PFSK-1 (cell line): ENCODE results near the gene DOCK10.

Experiments
- FOXP2 ChIP-seq: optimal IDR thresholded peaks from 2 replicates; pipeline ENCODE3; 2011; ENCODE audit warnings: borderline replicate concordance, control low read depth, inconsistent platforms; ENCODE audit not compliant: insufficient read depth; ENCODE audit errors: extremely low read length, extremely low read depth
- POLR2AphosphoS5 ChIP-seq: IDR thresholded peaks from 2 replicates; pipeline ENCODE4 v1.6.1; 2012; ENCODE audit warnings: low read depth, mild to moderate bottlenecking, control low read depth, low read length, moderate library complexity
- REST ChIP-seq, 2 experiments: IDR thresholded peaks; 2 replicates each; pipeline versions ENCODE4 v1.6.1 to v1.8.0; 2011 to 2012; ENCODE audit warnings: low read depth in 2 of 2, low read length in 2 of 2, control low read depth in 1 of 2, inconsistent platforms in 1 of 2, mild to moderate bottlenecking in 1 of 2, moderate library complexity in 1 of 2; ENCODE audit not compliant: insufficient read depth in 1 of 2
- SIN3A ChIP-seq: IDR thresholded peaks from 2 replicates; pipeline ENCODE4 v1.6.1; 2012; ENCODE audit warnings: mild to moderate bottlenecking, low read length, moderate library complexity, borderline replicate concordance; ENCODE audit not compliant: insufficient read depth
- TAF1 ChIP-seq: IDR thresholded peaks from 2 replicates; pipeline ENCODE4 v1.6.1; 2012; ENCODE audit warnings: low read length, control low read depth, borderline replicate concordance; ENCODE audit not compliant: insufficient read depth

Gene DOCK10

GRCh38 chr2:224724331-224724730 is 317.9 kb downstream of the DOCK10 start:
- no peak for TF ChIP-seq TAF1
- no peak for TF ChIP-seq FOXP2
- no peak for TF ChIP-seq POLR2AphosphoS5
- no peak for TF ChIP-seq REST (IDR thresholded peaks at IDR 0.05; ENCODE audit: insufficient read depth in 1 of 2, low read depth in 2 of 2, low read length in 2 of 2)
- TF ChIP-seq SIN3A, result no peak

- TF ChIP-seq TAF1 (no peak), POLR2AphosphoS5 (no peak), FOXP2 (no peak)
Observed at GRCh38 chr2:224723586-224724217, 318.6 kb downstream of the DOCK10 start.

DNA sequence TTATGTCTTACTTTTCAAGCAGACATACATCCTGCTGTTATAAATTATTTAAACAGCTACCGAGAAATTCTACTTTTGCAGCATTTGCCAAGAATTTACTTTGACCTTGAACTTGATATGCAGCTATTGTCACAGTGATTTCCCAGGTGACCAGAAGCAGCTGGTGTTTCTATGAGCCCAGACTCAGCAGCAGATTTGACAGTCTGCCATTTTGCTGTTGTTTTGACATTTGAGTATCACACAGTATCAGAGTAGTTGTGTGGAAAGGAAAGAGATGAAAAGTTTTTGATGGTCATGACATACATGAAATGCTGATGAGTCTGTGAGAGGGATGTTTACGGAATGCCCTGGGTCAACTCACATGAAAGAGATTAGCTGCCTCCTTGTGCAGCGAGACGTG is 319.5 kb downstream of the DOCK10 start:
- TF ChIP-seq POLR2AphosphoS5 (no peak), REST (IDR thresholded peaks at IDR 0.05; ENCODE audit: insufficient read depth in 1 of 2, low read depth in 2 of 2, low read length in 2 of 2) (no peak), SIN3A (no peak), TAF1 (no peak), FOXP2 (no peak)

DNA sequence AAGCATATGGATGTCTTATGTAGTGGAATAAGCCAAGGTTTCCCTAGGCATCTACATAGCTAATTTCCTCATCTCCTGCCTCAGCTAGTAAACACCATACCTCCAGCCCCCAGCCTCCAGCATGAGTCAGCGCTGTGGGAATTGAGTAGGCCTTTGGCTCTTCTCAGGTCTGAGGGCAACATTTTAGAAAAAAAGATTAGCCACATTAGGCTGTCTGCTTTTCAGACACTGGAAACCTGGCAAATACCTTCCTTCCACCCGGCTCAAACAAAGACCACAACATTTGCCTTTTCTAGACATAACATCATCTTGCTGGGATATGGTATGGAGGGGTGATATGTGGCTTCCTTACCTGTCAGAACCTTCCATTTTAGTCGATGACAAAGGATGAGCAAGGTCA is 320.0 kb downstream of the DOCK10 start:
- TF ChIP-seq FOXP2 (no peak), TAF1 (no peak)

- no peak for TF ChIP-seq SIN3A
- no peak for TF ChIP-seq FOXP2
- TF ChIP-seq REST (IDR thresholded peaks at IDR 0.05; ENCODE audit: insufficient read depth in 1 of 2, low read depth in 2 of 2, low read length in 2 of 2), result no peak
- no peak for TF ChIP-seq TAF1
Observed at GRCh38 chr2:224716921-224717320, 325.3 kb downstream of the DOCK10 start.

DNA sequence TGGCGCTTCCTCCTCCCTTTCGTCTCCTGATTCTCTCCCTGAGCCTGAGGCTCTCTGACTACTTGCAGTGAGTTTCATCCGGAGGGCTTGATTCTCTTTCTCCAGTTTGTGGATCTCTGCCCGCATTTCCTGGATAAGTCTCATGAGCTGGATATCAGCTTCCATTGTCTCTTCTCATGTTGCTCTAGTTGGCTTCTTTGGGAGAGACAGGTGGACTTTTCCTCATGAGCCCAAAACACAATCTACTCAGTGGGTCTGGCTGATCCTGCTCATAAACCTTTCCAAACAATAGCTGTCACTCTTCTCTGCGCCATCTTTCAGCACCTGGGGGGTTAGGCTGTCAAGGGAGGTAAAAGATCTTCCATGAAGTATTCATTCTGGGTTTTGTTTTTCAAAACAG is 326.1 kb downstream of the DOCK10 start, which contains the start of gene CCDC195:
Gene CCDC195, minus strand, starts transcription at position 165 of the 400 bp plus-strand sequence. Its CDS starts 0 bp downstream, at position 165.
- no peak for TF ChIP-seq POLR2AphosphoS5
